ENCODE measurements around the gene ASIC1.

The ASIC1 gene

GRCh38 chr12:50018968-50019367 is 38.4 kb upstream of the ASIC1 start:
- H4K20me1 ChIP-seq (ENCODE audit: insufficient read depth, low read length): no peaks in the 10 kb centered on the region
- H3K27ac ChIP-seq (ENCODE audit: low read depth, low read length, poor library complexity, severe bottlenecking): no peak overlapping the region
- no peaks in the 10 kb centered on the region for H3K9me3 ChIP-seq (ENCODE audit: low read length)
- no peak overlapping the region for H3K4me3 ChIP-seq (ENCODE audit: low read depth, low read length, poor library complexity, severe bottlenecking)
- no peak overlapping the region; the same call in 1 of the 2 replicates for H3K4me2 ChIP-seq (ENCODE audit: low read length)
- no peaks in the 10 kb centered on the region for H3F3A ChIP-seq (ENCODE audit: insufficient read depth, low read length)
- peaks cover 62% of the 10 kb centered on the region for H3K36me3 ChIP-seq (ENCODE audit: insufficient read depth, low read length)
- peaks cover 37% of the 10 kb centered on the region for H3K4me1 ChIP-seq (ENCODE audit: insufficient read depth, low read length, severe bottlenecking)
- no peak overlapping the region for H2AFZ ChIP-seq (ENCODE audit: low read length)
- no peak overlapping the region for H3K9ac ChIP-seq (ENCODE audit: low read length)
- no peaks in the 10 kb centered on the region for H3K9me2 ChIP-seq (ENCODE audit: low read depth, low read length)
- H3K27me3 ChIP-seq (ENCODE audit: insufficient read depth, low read length): no peaks in the 10 kb centered on the region
- H3K79me2 ChIP-seq (ENCODE audit: insufficient read depth, low read length): peaks cover 90% of the 10 kb centered on the region
- no peak for TF ChIP-seq EZH2 (IDR thresholded peaks at IDR 0.05; ENCODE audit: borderline replicate concordance, low read length)
- TF ChIP-seq CTCF (IDR thresholded peaks at IDR 0.05; ENCODE audit: low read length): no peak

GRCh38 chr12:50019524-50019923 is 37.9 kb upstream of the ASIC1 start:
- Histone ChIP-seq H3K9me2 (ENCODE audit: low read depth, low read length) (no peaks in the 10 kb centered on the region), H2AFZ (ENCODE audit: low read length) (no peak overlapping the region), H3K36me3 (ENCODE audit: insufficient read depth, low read length) (peaks cover 57% of the 10 kb centered on the region), H3K4me2 (ENCODE audit: low read length) (no peak overlapping the region), H3K4me3 (ENCODE audit: low read depth, low read length, poor library complexity, severe bottlenecking) (no peak overlapping the region), H3K27me3 (ENCODE audit: insufficient read depth, low read length) (no peaks in the 10 kb centered on the region), H3F3A (ENCODE audit: insufficient read depth, low read length) (no peaks in the 10 kb centered on the region), H3K79me2 (ENCODE audit: insufficient read depth, low read length) (peaks cover 90% of the 10 kb centered on the region), H3K4me1 (ENCODE audit: insufficient read depth, low read length, severe bottlenecking) (peaks cover 42% of the 10 kb centered on the region), H3K9ac (ENCODE audit: low read length) (no peak overlapping the region), H3K27ac (ENCODE audit: low read depth, low read length, poor library complexity, severe bottlenecking) (no peak overlapping the region), H3K9me3 (ENCODE audit: low read length) (no peaks in the 10 kb centered on the region), H4K20me1 (ENCODE audit: insufficient read depth, low read length) (no peaks in the 10 kb centered on the region)
- TF ChIP-seq EZH2 (IDR thresholded peaks at IDR 0.05; ENCODE audit: borderline replicate concordance, low read length) (no peak), CTCF (IDR thresholded peaks at IDR 0.05; ENCODE audit: low read length) (no peak)

GRCh38 chr12:50021031-50021430 is 36.4 kb upstream of the ASIC1 start:
- no peaks in the 10 kb centered on the region for H3K9me2 ChIP-seq (ENCODE audit: low read depth, low read length)
- no peak overlapping the region for H3K27ac ChIP-seq (ENCODE audit: low read depth, low read length, poor library complexity, severe bottlenecking)
- H2AFZ ChIP-seq (ENCODE audit: low read length): no peak overlapping the region
- peaks cover 47% of the 10 kb centered on the region for H3K4me1 ChIP-seq (ENCODE audit: insufficient read depth, low read length, severe bottlenecking)
- no peaks in the 10 kb centered on the region for H3K9me3 ChIP-seq (ENCODE audit: low read length)
- no peaks in the 10 kb centered on the region for H4K20me1 ChIP-seq (ENCODE audit: insufficient read depth, low read length)
- peak overlapping the region; percentile 16; the same call in 1 of the 2 replicates for H3K9ac ChIP-seq (ENCODE audit: low read length)
- H3K4me2 ChIP-seq (ENCODE audit: low read length): peak overlapping the region; percentile 38
- H3F3A ChIP-seq (ENCODE audit: insufficient read depth, low read length): no peaks in the 10 kb centered on the region
- H3K4me3 ChIP-seq (ENCODE audit: low read depth, low read length, poor library complexity, severe bottlenecking): no peak overlapping the region
- H3K36me3 ChIP-seq (ENCODE audit: insufficient read depth, low read length): peaks cover 45% of the 10 kb centered on the region
- TF ChIP-seq EZH2 (IDR thresholded peaks at IDR 0.05; ENCODE audit: borderline replicate concordance, low read length) (no peak), CTCF (IDR thresholded peaks at IDR 0.05; ENCODE audit: low read length) (no peak)
- no peaks in the 10 kb centered on the region for H3K27me3 ChIP-seq (ENCODE audit: insufficient read depth, low read length)
- H3K79me2 ChIP-seq (ENCODE audit: insufficient read depth, low read length): peaks cover 90% of the 10 kb centered on the region

Data from OCI-LY1 (cell line).